Activated naive CD8-positive, alpha-beta T cell treated with anti-CD3 and anti-CD28 coated beads for 36 hours (primary cell): ENCODE data around the gene TTC39B. TPM values are rescaled to one million over a fixed set of nuclear protein-coding genes. Genes with fewer than 3 reads are reported as not detected.

ENCODE experiments used
- DNase-seq: peaks from one replicate; pipeline ENCODE4 v3.0.0; 2021
- H3K27ac Mint-ChIP-seq: one replicate; pipeline ENCODE4 v1.8.0; 2022; ENCODE audit warnings: mild to moderate bottlenecking, moderate library complexity, mixed read lengths
- H3K27me3 Mint-ChIP-seq: one replicate; pipeline ENCODE4 v1.8.0; 2022; ENCODE audit warnings: mild to moderate bottlenecking, mixed read lengths
- H3K36me3 Mint-ChIP-seq: one replicate; pipeline ENCODE4 v1.8.0; 2021; ENCODE audit warnings: mild to moderate bottlenecking, mixed read lengths
- H3K4me1 Mint-ChIP-seq: one replicate; pipeline ENCODE4 v1.8.0; 2021; ENCODE audit warnings: mixed read lengths
- H3K4me3 Mint-ChIP-seq: one replicate; pipeline ENCODE4 v1.8.0; 2022; ENCODE audit warnings: mild to moderate bottlenecking, moderate library complexity, mixed read lengths
- H3K9me3 Mint-ChIP-seq: one replicate; pipeline ENCODE4 v1.8.0; 2022; ENCODE audit warnings: mixed read lengths
- total RNA-seq, 2 experiments: library from RNA; stranded (reverse); gene quantifications; one replicate each; pipeline ENCODE4 v1.2.3, GENCODE V29; 2021

Gene TTC39B
- total RNA-seq, 2 experiments from 2014 or later: 16.2 to 17.3 TPM

DNA sequence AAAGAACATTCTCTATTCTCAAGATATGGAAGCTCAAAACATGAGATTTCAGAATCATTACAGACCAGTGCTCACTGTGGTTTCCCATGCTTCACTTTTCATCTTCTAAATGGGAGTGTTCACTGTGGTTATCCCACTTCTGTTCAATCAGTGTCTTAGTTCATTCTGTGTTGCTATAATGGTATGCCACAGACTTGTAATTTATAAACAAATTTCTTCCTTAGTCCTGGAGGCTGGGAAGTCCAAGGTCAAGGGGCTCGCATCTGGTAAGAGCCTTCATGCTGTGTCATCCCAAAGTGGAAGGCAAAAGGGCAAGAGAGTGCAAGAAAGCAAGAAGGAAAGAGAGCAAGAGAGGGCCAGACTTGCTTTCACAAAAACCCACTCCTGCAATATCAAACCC is 146.3 kb downstream of the TTC39B start:
- Mint-ChIP-seq H3K4me3 (no peak overlapping the region), H3K36me3 (no peaks in the 10 kb centered on the region)

DNA sequence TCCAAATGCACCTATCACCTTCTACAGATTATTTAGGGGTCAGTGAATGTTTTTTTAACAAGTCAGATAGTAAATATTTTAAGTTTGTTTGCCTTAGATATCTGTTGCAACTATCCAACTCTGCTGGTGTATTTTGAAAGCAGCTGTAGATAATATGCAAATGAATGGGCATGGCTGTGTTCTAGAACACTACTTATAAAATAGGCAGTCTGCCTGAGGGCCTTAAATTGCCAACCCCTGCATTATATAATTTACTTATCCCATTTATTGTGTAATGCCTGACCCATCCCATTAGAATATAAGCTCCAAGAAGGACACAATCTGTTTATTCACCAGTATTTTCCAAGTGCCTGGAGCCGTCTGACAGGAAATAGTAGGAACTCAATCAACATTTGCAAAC is 149.0 kb downstream of the TTC39B start:
- Mint-ChIP-seq H3K27me3 (no peaks in the 10 kb centered on the region), H3K4me3 (no peak overlapping the region), H3K4me1 (no peaks in the 10 kb centered on the region), H3K9me3 (no peaks in the 10 kb centered on the region), H3K36me3 (no peaks in the 10 kb centered on the region), H3K27ac (no peak overlapping the region)
- no peak for DNase-seq

More for the DNA sequence above, 146.3 kb downstream of the TTC39B start:
- Mint-ChIP-seq H3K4me1 (no peaks in the 10 kb centered on the region), H3K27ac (no peak overlapping the region), H3K9me3 (no peaks in the 10 kb centered on the region), H3K27me3 (no peaks in the 10 kb centered on the region)
- DNase-seq: no peak

DNA sequence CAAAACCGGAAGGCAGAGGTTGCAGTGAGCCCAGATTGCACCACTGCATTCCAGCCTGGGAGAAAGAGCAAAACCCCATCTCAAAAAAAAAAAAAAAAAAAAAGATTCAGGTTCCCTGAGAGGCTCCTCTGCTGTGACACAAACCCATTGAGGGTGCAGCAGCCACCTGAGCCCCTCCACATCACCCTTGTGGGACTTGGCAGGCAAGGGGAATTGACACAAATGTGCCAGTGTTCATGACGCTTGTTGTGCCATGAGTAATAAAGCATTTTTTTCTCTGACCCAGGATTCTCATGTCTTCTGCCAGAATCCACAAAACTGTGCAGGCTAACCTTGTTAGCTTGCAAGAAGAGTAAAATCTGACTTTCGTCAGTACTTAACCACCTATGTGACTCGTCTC is 149.6 kb downstream of the TTC39B start:
- H3K9me3 Mint-ChIP-seq: no peaks in the 10 kb centered on the region
- H3K4me3 Mint-ChIP-seq: no peak overlapping the region
- peaks cover 3% of the 10 kb centered on the region for H3K27me3 Mint-ChIP-seq
- DNase-seq: no peak
- no peaks in the 10 kb centered on the region for H3K36me3 Mint-ChIP-seq
- no peak overlapping the region for H3K27ac Mint-ChIP-seq
- no peaks in the 10 kb centered on the region for H3K4me1 Mint-ChIP-seq

DNA sequence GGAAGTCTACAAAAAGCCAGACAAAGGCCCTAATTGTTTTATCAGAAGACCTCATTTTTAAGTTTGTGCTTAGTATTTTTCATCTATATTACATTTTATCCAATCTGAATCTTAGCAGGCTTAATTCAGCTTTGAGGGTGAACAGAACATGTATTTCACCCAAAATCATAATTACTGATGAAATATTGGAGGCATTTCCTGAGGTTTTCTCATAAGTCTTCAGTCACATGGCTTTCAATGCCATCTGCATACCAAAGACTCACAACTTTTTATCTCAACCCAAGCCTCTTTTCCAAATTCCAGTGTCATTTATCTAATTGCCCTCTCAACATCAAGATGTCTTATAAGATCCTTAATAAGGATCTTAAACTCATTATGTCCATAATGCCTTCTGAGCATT is 150.8 kb downstream of the TTC39B start:
- no peaks in the 10 kb centered on the region for H3K4me1 Mint-ChIP-seq
- no peak overlapping the region for H3K4me3 Mint-ChIP-seq
- DNase-seq: no peak
- H3K27ac Mint-ChIP-seq: no peak overlapping the region
- H3K9me3 Mint-ChIP-seq: no peaks in the 10 kb centered on the region
- no peaks in the 10 kb centered on the region for H3K36me3 Mint-ChIP-seq
- H3K27me3 Mint-ChIP-seq: peaks cover 3% of the 10 kb centered on the region

DNA sequence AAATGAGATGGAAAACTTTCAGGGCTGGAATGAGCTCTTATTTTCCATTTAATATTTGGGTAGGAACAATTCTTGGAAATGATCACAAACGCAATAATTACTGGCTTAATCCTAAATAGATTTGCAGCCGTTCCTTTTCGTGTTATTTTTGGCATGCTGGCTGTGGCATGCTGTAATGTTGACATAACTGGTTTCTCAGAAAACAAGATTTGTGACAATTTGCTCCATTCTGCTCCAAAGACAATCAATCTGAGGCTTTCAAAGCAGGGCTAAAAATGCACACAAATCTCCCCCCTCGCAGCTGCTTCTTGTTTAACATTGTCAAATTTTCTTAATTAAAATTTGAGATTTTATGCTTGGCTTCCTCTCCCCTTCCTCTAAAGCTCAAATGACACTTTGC is 151.2 kb downstream of the TTC39B start:
- Mint-ChIP-seq H3K36me3 (no peaks in the 10 kb centered on the region), H3K27me3 (peaks cover 3% of the 10 kb centered on the region), H3K27ac (no peak overlapping the region), H3K4me1 (no peaks in the 10 kb centered on the region), H3K4me3 (no peak overlapping the region), H3K9me3 (no peaks in the 10 kb centered on the region)
- DNase-seq: no peak

DNA sequence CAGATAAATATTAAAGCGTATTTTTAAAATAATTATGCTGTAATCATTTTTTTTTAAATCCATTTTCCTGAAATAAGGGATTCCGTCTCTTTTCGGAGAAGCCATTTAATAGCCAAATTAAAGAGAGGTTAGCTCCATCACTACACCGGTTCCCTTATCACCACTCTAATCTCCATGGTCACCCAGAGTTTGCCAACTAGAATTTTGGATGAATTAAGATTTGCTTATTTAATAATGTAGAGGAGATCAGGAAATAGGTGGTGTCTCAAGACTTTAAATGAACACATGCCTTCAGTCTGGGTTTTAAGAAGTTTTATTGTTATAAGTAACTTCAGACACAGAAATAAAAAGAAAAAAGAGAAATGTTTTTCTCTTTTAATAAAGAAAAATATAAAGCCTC is 151.7 kb downstream of the TTC39B start:
- no peak for DNase-seq
- Mint-ChIP-seq H3K27me3 (peaks cover 3% of the 10 kb centered on the region), H3K36me3 (no peaks in the 10 kb centered on the region), H3K9me3 (no peaks in the 10 kb centered on the region), H3K4me3 (no peak overlapping the region), H3K4me1 (no peaks in the 10 kb centered on the region), H3K27ac (no peak overlapping the region)

DNA sequence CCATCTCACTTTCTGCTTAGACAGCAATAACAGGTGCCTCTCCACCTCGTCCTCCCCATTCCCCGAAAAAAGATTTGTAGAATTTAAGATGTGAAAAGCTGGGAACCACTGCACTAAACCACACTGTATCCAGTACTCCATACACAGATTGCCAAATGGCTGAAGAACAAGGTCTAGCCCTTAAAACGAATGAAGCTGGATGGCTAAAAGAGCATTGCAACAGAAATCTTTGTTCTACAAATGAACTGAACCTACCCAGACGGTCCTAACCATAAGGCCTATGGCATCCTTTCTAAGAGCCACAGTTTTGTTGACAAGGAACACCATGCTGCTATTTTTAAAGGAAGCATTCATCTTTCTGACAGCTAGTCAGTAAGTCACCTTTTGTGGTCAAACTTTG is 152.3 kb downstream of the TTC39B start:
- Mint-ChIP-seq H3K27ac (no peak overlapping the region), H3K4me1 (no peaks in the 10 kb centered on the region), H3K36me3 (no peaks in the 10 kb centered on the region), H3K4me3 (no peak overlapping the region), H3K9me3 (no peaks in the 10 kb centered on the region), H3K27me3 (peaks cover 3% of the 10 kb centered on the region)
- no peak for DNase-seq

DNA sequence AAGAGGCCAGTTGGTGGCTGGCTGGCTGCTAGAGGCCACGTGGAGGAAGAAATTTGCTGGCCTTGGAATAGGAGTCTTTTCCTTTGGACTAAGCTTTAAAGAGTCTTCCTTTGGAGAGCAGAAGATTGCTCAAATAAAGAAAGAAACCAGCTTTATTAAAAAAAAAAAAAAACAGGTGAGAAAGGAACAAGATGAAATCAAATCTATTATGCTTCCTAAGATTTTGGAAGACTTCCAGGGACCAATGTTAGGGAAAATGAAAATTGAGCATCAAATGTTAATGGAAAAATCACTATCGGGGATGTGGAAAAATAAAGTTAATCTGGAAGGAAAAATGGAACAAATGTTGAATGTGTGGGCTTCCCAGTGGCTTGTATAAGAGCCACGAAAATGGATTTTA is 153.1 kb downstream of the TTC39B start:
- Mint-ChIP-seq H3K27me3 (peaks cover 3% of the 10 kb centered on the region), H3K4me1 (no peaks in the 10 kb centered on the region), H3K9me3 (no peaks in the 10 kb centered on the region), H3K36me3 (no peaks in the 10 kb centered on the region), H3K4me3 (no peak overlapping the region), H3K27ac (no peak overlapping the region)
- no peak for DNase-seq

DNA sequence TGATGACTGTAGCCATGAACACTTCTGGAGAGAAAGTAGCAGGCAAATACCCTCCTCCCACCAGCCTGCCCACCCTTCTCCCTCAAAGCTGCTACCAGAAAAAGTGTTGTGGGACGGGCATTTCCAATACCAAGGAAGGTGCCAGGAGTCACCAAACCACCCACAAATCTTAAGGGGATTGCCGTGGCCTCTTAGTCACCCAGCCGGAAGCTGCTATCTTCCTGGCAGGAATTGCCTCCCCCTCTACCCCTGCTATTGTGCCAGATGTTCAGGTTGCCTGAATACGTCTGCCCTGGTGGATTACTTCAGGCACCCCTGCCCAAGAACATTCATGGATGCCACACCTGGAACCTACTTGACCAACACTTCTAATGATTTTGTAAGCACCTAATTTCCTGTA is 156.1 kb downstream of the TTC39B start:
- H3K4me3 Mint-ChIP-seq: no peak overlapping the region
- H3K27me3 Mint-ChIP-seq: peaks cover 3% of the 10 kb centered on the region
- no peak for DNase-seq
- H3K4me1 Mint-ChIP-seq: no peaks in the 10 kb centered on the region
- H3K9me3 Mint-ChIP-seq: no peaks in the 10 kb centered on the region
- no peak overlapping the region for H3K27ac Mint-ChIP-seq
- H3K36me3 Mint-ChIP-seq: no peaks in the 10 kb centered on the region

DNA sequence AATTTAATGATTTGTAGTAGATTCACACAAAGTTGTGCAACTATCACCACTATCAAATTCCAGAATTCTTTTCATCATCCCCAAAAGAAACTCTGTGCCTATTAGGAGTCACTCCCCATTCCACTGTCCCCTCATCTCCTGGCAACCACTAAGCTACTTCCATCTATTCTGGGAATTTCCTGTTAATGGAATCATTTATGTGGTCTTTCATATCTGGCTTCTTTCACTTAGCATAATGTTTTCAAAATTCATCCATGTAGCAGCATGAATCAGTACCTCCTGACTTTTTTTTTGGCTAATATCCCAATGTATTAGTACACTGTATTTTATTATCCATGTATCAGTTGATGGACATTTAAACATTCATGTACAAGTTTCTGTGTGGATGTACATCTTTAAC is 157.6 kb downstream of the TTC39B start:
- Mint-ChIP-seq H3K4me1 (no peaks in the 10 kb centered on the region), H3K36me3 (no peaks in the 10 kb centered on the region), H3K27me3 (peaks cover 3% of the 10 kb centered on the region)

DNA sequence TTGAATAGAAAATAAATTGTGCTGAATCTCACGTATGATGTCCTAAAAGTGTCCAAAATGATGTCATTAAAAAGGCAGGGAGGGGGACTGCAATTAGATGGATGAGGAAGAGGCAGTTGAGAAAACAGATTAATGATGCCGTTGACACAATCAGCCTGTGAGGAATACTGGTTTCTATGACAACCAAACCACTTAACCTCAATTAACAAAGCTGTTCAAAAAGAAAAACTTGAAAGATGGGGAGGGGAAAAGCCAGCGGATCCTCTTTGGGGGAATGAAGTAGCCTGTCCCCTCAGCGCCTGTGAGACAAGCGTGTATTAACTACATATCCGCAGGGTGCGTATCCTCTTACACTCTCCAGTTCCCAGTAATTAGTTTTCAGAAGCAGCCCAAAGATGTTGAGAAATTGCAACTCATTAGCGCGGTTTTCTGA is 160.7 kb downstream of the TTC39B start:
- DNase-seq: no peak
- Mint-ChIP-seq H3K36me3 (no peaks in the 10 kb centered on the region), H3K27ac (no peak overlapping the region), H3K27me3 (no peaks in the 10 kb centered on the region), H3K4me1 (peaks cover 2% of the 10 kb centered on the region), H3K9me3 (no peaks in the 10 kb centered on the region), H3K4me3 (no peak overlapping the region)

More for the DNA sequence above, 157.6 kb downstream of the TTC39B start:
- no peak for DNase-seq
- Mint-ChIP-seq H3K27ac (no peak overlapping the region), H3K9me3 (no peaks in the 10 kb centered on the region), H3K4me3 (no peak overlapping the region)

DNA sequence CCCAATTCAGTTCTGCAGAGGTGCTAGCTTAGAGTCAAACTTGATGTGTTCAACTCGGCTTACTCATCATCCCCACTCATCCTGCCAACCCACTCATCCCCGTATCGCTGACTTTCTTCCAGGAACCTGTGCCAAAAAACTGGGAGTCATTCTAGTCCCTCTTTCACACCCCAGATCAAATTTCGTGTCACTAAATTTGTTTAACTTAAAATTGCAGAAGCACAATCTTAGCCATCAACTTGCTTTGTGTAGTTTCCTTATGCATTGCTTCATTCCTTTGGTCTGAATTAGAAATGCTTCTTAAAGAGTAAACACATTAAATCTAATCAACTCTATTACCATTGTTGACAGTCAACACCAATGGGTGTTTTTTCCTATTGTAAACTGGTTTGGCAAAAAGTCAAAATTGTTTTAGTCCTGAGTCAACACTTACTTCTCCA is 162.4 kb downstream of the TTC39B start:
- H3K4me3 Mint-ChIP-seq: no peak overlapping the region
- H3K27ac Mint-ChIP-seq: no peak overlapping the region
- H3K9me3 Mint-ChIP-seq: no peaks in the 10 kb centered on the region
- no peak for DNase-seq
- no peaks in the 10 kb centered on the region for H3K27me3 Mint-ChIP-seq
- no peaks in the 10 kb centered on the region for H3K36me3 Mint-ChIP-seq
- H3K4me1 Mint-ChIP-seq: peaks cover 2% of the 10 kb centered on the region

DNA sequence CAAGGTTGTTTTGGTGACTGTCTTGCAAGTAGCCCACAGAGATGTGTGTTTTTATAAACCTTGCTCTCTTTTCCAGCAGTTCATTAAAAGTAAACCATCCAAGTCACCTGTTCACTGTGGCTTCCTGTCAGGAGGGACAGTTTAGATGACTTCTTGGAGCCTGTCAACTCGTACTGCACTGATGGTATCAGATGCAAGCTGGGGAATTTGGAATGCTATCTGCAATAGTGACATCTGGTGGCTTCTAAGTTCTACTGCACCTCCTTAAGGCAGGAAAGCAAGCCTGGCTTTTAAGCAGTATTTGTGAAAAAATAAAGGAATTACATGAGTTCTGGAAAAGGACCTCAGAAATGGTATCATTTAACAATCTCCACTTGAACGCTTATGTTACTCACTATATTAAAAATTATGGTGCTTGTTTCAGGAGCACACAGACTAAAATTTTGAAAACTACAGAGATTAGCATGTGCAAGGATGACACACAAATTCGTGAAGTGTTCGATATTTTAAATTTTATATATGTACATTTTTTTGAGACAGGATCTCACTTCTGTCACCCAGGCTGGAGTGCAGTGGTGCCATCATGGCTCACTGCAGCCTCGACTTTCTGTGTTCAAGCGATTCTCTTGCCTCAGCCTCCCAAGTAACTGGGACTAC is 164.0 kb downstream of the TTC39B start:
- no peak for DNase-seq
- Mint-ChIP-seq H3K27me3 (no peaks in the 10 kb centered on the region), H3K27ac (no peak overlapping the region), H3K4me1 (peaks cover 2% of the 10 kb centered on the region), H3K4me3 (no peak overlapping the region), H3K9me3 (no peaks in the 10 kb centered on the region), H3K36me3 (no peaks in the 10 kb centered on the region)

DNA sequence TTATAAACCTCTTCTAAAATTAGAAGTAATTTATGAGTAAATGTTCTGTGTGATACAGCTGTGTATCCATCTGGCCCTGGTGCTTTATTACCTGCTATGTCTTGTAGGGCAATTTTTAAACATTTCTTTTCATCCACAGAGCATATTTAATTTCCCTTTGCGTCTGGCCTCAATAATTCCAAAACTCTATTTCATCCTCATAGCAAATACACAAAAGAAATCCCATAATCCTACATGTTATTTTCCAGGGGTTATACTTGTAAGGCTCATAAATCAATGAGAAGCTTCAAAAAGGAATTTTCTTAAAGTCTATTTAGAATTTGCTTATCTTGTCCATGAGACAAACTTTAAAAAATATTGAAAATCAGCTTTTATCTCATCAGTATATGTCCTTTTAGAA is 167.0 kb downstream of the TTC39B start:
- no peak overlapping the region for H3K27ac Mint-ChIP-seq
- DNase-seq: no peak
- no peaks in the 10 kb centered on the region for H3K27me3 Mint-ChIP-seq
- H3K9me3 Mint-ChIP-seq: no peaks in the 10 kb centered on the region
- H3K36me3 Mint-ChIP-seq: no peaks in the 10 kb centered on the region
- no peak overlapping the region for H3K4me3 Mint-ChIP-seq
- H3K4me1 Mint-ChIP-seq: peaks cover 2% of the 10 kb centered on the region

DNA sequence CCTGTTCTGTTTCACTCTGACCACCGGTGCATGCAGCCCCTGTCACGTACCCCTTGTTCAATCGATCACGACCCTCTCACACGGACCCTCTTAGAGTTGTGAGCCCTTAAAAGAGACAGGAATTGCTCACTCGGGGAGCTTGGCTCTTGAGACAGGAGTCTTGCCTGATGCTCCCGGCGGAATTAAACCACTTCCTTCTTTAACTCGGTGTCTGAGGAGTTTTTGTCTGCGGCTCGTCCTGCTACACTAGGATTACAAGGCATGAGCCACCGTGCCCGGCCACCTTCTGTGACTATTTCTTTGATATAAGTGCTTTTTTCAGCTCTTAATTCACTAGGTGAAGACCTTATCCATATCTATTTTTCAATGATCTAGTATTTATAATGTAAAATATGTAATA is 167.5 kb downstream of the TTC39B start:
- Mint-ChIP-seq H3K27me3 (no peaks in the 10 kb centered on the region), H3K27ac (no peak overlapping the region), H3K4me3 (no peak overlapping the region), H3K36me3 (no peaks in the 10 kb centered on the region), H3K4me1 (peaks cover 2% of the 10 kb centered on the region), H3K9me3 (no peaks in the 10 kb centered on the region)
- DNase-seq: no peak

DNA sequence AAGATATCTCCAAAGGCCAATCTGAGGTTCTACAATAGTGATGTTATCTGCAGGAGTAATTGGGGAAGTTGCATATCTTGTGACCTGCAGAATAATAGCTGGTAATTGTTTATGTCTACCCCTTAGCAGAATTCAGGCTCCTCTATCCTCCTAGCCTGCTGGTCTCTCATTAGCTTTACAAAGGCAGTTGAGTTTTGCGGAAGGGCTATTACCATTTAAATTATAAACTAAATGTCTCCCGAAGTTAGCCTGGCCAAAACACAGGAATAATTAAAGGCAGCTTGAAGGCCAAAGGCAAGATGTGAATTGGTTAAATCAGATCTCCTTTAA is 168.7 kb downstream of the TTC39B start:
- H3K4me1 Mint-ChIP-seq: peaks cover 2% of the 10 kb centered on the region
- H3K9me3 Mint-ChIP-seq: no peaks in the 10 kb centered on the region
- no peak overlapping the region for H3K4me3 Mint-ChIP-seq
- H3K27me3 Mint-ChIP-seq: no peaks in the 10 kb centered on the region
- H3K36me3 Mint-ChIP-seq: no peaks in the 10 kb centered on the region
- DNase-seq: no peak
- H3K27ac Mint-ChIP-seq: no peak overlapping the region
